NOMO-1 treated with DMSO at 0.1 percent for 48 hours (cell line): ENCODE measurements around the gene DIP2B.

Source experiments
- DNase-seq: peaks from one replicate; lab custom pipeline; 2025; ENCODE audit not compliant: unreplicated experiment; lab: John Stamatoyannopoulos, UW

DIP2B gene

DNA sequence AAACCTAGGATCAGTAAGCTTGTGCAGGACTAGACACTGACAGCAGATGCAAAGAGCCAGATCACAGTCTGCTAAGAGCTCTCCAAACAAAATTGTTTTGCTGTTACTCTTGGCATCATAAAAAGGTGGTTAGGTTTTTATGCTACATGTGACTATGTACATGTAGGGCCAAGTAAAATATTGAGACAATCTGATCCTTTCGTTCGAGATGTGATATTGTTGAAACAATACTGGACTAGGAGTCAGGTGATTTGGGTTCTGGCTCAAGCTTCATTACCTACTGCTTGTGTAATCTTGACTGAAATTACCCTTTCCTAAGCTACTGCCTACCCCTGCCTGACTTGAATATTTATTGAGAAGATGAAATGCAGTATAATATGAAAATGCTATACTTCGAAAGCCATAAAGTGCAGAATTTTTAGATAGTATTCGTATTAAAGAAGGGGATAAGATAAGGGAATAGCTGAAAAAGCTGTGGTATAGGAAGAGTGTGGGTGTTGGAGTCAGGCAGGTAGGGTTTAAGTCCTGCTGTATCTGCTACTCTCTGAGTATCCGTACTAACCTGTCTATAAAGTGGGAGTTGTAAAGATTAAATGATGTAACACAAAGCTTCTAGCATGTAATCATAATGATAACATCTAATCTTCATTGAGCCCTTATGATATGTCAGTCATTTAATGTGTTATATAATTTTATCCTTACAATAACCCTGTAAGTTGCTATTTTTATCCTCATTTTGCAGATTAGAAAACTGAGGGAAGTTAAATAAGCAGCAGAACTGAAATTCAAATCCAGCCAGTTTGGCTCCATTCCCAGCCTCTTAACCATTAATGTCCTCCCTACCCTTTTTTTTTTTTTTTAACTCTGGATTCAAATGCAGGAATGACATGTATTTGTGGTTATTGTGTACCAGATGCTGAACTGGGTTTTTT lies 220.5 kb downstream of the DIP2B start:
- DNase-seq, result no peak

DNA sequence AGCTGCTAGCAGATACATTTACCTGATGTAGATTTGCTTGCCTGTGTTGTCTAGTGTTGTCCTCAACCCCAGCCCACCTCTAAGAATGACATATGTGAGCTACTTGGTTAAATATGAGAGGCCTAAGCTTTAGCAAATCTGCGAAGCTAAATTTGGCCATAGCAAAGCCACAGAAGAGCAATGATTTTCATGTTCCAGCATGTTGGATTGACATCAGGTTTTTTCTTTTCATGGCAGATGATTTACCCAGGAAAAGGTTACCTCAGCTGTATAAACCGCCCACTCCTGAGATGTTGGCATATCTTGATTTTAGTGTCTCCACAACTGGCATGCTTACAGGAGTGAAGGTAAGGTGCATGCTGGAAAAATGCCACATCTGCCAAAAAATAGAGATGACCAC lies 222.7 kb downstream of the DIP2B start:
- no peak for DNase-seq

DNA sequence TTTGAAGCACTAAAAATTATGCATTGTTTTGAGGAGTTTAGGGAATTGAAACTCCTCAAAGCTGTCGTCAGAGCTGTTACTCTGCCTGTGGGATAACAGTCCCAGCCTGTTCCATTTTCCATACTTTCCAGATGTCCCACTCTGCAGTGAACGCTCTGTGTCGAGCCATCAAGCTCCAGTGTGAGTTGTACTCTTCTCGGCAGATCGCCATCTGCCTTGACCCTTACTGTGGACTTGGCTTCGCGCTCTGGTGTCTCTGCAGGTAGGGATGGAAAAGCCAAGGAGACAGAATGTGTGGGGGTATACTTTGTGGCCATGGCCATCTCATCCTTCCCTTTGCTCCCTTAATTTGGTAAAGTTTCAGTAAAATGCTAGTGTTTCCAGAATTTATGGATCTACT lies 223.6 kb downstream of the DIP2B start:
- no peak for DNase-seq

- DNase-seq, result no peak
Observed at GRCh38 chr12:50728841-50729240, 224.1 kb downstream of the DIP2B start.

DNA sequence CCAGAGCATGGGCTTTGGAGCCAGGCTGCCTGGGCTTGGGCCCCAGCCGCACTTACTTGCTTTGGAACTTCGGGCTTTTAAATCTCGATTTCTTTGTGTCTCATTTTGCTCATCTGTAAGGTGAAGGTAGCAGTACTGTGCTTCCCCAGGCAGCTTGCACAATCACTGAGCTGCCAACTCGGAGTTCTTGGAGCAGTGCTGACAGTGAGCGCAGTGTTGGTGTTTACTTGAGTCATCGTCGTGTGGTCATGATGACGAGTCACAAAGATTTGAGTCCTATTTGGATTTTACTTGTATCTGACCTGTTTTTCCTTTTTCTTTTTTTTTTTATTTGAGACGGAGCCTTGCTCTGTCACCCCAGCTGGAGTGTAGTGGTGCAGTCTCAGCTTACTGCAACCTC lies 227.8 kb downstream of the DIP2B start:
- DNase-seq, result no peak

GRCh38 chr12:50733706-50734105 lies 228.9 kb downstream of the DIP2B start:
- DNase-seq, result no peak

DNA sequence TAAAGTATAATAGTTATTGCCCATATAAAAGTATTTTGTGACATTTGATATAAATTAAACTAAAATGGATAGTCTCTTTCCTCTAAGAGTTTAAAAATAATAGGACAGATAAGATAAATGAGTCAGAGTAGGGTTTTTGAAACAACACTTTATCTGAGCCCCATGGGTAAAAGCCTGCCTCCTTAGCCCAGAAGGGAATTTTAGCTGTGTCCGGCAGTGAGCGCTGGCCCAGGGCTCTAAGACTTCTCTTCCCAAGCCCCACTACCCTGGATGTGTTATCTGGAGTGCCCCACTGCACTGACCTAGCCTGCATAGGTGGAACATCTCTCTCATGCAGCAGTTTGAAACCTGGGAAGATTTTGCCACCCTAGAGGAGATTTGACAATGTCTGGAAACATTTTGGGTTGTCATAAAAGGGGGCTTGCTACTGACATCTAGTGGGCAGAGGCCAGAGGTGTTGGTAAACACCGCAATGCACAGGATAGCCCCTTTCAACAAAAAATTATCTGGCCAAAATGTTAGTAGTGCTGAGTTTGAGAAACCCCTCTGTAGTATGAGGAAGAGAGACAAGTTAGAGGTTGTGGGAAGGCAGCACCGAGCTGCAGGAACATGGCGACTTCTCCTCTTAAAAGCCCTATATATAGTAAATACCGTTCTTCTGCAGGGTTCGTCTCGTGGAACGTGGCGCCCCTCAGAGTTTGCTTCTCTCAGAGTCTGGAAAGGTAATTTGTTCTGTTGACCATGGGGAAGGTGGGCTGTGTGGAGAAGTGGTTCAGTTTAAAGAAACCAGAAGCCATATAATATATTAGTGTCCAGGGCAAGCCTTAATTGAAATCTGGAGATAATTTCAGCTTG lies 229.9 kb downstream of the DIP2B start:
- peak; percentile 15 for DNase-seq

- no peak for DNase-seq
Observed at GRCh38 chr12:50739611-50740010, 234.8 kb downstream of the DIP2B start.

DNA sequence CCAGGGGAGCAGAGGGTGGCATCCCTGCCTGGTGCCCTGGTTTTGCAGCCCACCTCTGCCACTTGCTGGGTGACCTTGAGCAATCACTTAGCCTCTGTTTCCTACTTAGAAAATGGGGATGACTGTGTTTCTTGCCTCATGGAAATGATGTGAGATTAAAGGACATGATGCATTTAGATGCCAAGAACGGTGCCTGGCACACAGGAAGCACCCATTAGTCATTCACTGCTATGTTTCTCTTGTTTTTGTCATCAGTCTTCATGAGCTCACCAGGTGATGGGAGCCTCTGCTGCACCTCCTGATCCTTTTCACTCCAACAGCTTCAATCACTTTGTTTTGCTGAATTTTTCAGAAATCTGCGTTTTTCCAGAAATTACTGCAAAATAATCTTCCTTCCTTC lies 235.5 kb downstream of the DIP2B start:
- no peak for DNase-seq

DNA sequence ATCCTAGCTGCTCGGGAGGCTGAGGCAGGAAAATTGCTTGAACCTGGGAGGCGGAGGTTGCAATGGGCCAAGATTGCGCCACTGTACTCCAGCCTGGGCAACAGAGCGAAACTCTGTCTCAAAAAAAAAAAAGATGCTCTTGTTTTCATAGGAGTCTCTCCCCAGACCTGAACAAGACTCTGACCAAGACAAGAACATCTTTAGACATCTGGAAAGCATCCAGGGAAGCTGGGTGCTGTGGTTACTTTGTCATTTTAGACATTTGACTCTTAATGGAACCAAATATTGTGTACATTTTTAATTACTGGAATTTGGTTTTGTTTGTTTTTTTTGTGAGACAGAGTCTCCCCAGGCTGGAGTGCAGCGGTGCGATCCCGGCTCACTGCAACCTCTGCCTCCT lies 238.0 kb downstream of the DIP2B start:
- DNase-seq, result no peak

GRCh38 chr12:50745861-50746260 lies 241.1 kb downstream of the DIP2B start:
- DNase-seq, result peak; percentile 58

GRCh38 chr12:50746431-50746830 lies 241.6 kb downstream of the DIP2B start:
- no peak for DNase-seq

GRCh38 chr12:50747817-50748216 lies 243.0 kb downstream of the DIP2B start:
- no peak for DNase-seq

DNA sequence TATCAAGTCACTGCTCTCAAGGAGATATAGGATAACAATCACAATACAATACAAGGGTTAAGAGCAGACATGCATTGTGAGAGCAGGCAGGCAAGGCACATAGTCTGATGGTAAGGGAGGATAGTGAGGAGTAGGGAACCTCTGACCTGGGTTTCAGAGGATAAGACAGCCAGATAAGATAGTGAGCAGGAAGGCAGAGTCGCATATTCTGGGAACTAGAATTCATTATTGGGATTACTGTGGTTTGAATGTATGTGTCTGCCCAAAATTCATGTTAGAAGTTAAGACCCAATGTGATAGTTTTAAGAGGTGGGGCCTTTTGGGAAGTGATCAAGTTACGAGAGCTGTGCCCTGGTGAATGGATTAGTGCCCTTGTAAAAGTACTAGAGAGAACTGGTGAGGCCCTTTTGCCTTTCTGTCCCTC lies 244.7 kb downstream of the DIP2B start:
- DNase-seq, result no peak

DNA sequence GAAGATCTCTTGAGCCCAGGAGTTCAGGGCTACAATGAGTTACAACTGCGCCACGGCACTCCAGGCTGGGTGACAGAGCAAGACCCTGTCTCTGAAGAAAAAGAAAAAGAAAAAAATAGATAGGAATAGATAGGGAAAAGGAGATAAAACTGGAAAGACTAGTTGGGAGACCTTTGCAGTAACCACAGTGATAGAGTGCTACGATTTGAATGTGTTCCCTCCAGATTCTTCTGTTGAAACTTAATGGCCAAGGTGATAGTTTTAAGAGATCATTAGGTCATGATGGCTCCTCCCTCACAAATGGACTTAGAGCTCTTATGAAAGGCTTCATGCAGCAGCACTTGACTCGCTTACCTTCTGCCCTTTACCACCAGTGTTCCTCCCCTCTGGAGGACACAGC lies 245.6 kb downstream of the DIP2B start:
- DNase-seq, result no peak

- no peak for DNase-seq
Observed at GRCh38 chr12:50751948-50752721, 247.3 kb downstream of the DIP2B start.

DNA sequence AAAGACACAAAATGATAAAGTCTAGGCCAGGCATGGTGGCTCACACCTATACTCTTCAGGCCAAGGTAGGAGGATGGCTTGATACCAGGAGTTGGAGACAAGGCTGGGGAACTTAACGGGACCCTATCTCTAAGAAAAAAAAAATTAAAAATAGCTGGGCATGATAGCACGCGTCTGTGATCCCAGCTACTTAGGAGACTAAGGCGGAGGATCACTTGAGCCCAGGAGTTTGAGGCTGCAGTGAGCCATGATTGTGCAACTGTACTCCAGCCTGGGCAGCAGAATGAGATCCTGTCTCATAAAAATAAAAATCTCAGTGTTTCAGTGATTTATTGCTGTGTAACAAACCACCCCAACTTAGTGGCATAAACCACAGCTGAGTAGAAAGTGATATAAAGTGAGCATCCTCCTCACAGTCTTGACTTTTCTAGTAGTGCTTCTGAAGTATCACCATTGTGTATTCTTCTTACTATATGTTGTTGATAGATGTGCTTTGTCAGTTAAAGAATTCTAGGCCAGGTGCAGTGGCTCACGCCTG lies 248.5 kb downstream of the DIP2B start:
- no peak for DNase-seq

DNA sequence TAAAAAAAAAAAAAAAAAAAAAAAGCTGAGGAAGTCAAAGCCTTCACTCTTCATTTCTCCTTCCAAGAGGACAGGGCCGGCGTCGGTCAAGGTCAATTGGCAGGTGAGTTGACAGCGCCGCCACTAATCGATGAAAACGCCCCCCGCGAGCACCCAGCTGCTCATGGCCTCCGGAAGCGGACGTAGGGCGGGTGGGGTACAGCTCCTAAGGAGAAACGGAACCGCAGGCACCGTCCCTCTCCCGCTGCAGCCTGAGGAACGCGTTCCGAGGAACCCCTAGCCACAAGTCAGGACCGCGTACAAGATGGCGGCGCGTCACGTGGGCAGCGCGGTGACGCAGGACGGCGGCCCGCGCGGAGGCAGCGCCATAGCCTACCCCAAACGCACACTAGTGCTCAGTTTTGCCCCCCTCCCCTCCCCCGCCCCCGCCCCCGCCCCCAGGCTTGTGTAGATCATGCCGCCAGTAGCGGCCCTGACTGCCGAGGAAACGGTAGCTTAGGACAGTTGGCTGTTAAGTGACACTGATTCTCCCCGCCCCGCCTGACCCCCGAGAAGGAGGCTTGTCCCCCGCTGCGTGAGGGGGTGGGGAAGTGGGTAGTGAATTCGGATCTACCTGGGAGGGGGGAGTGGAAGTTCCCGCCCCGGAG lies 259.0 kb downstream of the DIP2B start, which contains the start of gene ATF1:
Gene ATF1, plus strand, starts transcription at position 463 of the 647 bp plus-strand sequence. CDS start 16,045 bp downstream, outside the sequence.
- peak; percentile 90 for DNase-seq

GRCh38 chr12:50764286-50765094 lies 259.7 kb downstream of the DIP2B start:
- DNase-seq, result peak; percentile 52
